DMS53 (cell line): ENCODE measurements around the gene SREBF1.
A peak's percentile ranks its signal among the peaks of the same experiment; 100 is the strongest.

ENCODE experiments used
- DNase-seq: peaks from one replicate; lab custom pipeline; 2025; lab: John Stamatoyannopoulos, UW

The SREBF1 gene

DNA sequence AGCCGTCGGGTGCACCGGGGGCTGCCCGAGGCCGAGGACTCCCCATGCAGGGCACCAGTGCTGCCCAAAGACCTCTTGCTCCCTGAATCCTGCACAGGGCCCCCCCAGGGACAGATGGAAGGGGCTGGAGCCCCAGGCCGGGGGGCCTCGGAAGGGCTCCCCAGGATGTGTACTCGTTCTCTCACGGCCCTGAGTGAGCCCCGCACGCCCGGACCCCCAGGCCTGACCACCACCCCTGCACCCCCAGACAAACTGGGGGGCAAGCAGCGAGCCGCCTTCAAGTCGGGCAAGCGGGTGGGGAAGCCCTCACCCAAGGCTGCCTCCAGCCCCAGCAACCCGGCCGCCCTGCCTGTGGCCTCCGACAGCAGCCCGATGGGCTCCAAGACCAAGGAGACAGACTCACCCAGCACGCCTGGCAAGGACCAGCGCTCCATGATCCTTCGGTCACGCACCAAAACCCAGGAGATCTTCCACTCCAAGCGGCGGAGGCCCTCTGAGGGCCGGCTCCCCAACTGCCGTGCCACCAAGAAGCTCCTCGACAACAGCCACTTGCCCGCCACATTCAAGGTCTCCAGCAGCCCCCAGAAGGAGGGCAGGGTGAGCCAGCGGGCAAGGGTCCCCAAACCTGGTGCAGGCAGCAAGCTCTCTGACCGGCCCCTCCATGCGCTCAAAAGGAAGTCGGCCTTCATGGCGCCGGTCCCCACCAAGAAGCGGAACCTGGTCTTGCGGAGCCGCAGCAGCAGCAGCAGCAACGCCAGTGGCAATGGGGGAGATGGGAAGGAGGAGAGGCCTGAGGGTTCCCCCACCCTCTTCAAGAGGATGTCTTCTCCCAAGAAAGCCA is 40.6 kb downstream of the SREBF1 start:
- no peak for DNase-seq

DNA sequence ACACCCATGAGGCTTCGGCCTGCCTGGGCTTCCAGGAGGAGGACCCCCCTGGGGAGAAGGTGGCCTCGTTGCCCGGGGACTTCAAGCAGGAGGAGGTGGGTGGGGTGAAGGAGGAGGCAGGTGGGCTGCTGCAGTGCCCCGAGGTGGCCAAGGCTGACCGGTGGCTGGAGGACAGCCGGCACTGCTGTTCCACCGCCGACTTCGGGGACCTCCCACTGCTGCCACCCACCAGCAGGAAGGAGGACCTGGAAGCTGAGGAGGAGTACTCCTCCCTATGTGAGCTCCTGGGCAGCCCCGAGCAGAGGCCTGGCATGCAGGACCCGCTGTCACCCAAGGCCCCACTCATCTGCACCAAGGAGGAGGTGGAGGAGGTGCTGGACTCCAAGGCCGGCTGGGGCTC is 41.5 kb downstream of the SREBF1 start:
- no peak for DNase-seq

- no peak for DNase-seq
Observed at GRCh38 chr17:17794382-17794781, 42.4 kb downstream of the SREBF1 start.

DNA sequence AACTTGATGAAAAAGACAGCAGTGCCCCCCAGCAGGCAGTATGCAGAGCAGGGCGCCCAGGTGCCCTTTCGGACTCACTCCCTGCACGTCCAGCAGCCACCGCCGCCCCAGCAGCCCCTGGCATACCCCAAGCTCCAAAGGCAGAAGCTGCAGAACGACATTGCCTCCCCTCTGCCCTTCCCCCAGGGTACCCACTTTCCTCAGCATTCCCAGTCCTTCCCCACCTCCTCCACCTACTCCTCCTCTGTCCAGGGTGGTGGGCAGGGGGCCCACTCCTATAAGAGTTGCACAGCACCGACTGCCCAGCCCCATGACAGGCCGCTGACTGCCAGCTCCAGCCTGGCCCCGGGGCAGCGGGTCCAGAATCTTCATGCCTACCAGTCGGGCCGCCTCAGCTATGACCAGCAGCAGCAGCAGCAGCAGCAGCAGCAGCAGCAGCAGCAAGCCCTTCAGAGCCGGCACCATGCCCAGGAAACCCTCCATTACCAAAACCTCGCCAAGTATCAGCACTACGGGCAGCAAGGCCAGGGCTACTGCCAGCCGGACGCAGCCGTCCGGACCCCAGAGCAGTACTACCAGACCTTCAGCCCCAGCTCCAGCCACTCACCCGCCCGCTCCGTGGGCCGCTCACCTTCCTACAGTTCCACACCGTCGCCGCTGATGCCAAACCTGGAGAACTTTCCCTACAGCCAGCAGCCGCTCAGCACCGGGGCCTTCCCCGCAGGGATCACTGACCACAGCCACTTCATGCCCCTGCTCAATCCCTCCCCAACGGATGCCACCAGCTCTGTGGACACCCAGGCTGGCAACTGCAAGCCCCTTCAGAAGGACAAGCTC is 43.2 kb downstream of the SREBF1 start:
- no peak for DNase-seq

- no peak for DNase-seq
Observed at GRCh38 chr17:17792551-17793377, 44.0 kb downstream of the SREBF1 start.

DNA sequence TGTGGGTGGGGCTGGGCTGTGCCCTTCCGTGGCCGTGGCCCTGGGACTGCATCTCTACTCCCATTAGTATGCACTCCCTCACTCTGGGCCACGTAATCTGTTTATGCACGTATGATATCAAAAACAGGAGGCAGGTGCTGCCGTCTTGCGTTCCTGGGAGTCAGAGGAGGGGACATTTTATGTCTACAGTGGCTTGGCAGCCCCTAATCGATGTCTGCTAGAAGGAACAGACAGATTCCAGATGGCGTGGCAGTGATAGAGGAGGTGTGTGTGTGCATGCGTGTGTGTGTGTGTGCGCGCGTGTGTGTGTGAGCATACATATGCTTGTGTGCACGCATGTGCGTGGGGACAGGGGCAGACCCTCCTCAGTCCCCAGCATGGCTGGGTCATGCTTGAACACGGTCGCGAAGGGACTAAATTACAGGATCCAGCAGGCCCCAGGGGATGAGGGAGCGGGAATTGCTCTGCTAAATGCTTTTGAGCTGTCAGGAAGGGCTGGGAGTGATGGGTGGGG is 44.7 kb downstream of the SREBF1 start:
- DNase-seq, result no peak

GRCh38 chr17:17790637-17791464 is 45.9 kb downstream of the SREBF1 start:
- no peak for DNase-seq

DNA sequence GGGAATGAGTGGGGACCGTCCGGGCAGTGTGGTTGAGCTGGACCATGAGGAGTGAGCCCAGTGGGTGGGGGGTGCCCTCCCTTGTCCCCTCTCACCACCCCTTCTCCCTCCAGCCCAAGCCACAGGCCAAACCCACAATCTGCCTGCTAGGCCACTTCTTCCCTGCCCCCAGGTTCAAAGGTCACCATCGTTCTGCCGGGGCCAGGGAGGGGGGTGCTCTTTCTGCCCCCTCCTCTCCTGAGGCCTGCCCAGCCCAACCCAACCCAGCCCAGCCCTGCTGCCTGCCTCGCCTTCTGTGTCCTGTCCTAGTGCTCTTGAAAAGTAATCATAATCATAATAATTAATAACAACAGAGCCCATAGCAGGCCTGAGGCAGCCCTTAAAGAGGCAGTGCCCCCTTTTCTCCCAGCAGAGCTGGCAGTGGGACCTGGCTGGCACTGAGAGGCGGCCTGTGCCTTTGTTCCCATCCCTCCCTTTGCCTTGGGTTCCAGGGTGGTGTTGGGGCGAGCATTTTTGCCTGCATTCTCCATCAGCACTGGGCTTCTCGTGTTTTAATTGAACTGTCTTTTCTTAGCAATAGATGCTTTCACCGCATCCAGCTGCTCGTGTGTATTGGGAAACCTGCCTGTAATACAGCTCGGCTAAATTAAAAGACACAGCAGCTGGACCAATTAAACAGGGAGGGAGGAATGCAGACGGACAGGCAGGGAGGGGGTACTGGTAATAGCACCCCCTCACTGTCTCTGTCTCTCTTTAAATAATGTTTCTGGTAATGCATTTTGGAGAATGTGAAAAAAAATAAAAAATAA is 46.8 kb downstream of the SREBF1 start:
- DNase-seq, result no peak

DNA sequence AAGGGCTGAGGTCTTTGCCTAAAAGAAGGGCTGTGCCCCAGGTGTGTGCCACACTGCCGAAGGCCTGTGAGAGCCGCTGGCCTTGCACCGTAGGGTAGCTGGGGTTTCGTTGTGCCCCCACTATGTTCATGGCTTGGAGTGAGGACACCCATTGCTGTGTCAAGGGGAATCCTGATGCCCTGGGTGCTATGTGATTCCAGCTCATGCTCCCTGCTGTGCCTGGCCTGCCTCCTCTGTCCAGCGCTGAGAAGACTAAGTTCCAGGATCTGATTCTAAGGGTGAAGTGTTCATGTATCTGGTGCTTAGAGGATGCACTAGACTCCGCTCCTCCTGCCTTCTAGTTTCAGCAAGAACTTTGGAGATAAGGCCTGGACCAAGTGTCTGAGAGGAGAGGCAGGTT is 47.4 kb downstream of the SREBF1 start:
- no peak for DNase-seq

DNA sequence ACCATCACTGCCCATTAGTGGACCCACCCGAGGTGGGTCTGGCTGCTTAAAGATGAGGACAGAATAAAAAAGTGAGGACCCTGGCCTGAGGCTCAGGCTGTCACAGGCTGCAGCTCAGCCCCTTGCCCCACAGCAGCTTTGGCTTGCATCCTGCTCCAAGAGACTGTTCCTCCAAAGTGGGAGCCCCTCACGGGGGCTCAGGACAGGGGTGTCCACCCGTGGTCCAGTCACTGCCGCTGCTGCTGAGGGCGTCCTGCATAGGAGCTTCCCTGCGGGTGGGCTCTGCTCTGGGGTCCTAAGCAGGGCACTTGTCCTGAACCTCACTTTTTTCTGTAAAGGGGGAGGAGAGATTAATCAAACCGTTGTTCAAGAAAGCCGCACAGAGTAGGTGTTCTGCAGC is 47.8 kb downstream of the SREBF1 start:
- DNase-seq, result no peak

DNA sequence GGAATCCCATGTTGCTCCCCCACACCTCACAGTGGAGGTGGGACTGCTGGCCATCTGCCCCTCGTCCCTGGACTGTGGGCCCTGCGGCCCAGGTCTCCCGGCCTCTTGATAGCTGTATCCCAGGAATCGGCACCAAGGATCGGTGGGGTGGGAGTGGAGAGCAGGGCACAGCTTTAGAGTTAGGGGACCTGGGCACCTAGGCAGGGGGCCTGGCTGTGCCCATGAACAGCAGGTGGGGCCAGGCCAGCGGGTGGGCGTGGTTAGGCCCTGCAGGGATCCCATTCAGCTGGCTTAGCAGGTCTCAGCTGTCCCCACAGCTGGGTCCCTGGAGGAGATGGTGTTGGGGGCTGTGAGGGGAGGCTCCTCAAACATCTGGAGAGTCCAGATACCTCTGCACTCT is 49.2 kb downstream of the SREBF1 start:
- no peak for DNase-seq

- DNase-seq, result no peak
Observed at GRCh38 chr17:17786998-17787397, 49.8 kb downstream of the SREBF1 start.

DNA sequence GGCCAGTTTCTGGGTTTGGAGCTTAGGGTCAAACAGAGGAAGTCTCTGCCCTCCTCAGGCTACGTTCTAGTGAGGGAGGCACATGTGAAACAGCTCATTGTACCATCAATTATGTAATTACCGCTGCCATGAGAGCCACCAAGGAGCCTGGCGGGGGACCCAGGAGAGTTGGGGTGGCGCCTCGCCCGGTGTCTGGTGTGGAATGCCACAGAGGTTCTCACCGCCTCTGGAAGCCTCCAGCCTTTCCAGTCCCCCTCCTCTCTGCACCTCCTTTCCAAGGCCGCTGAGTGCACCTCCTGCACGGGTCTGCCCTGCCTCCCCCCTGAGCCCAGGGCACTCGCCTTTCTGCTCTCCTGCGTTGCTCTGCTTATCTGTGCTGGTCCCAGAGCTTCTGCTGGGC is 51.4 kb downstream of the SREBF1 start:
- no peak for DNase-seq

DNA sequence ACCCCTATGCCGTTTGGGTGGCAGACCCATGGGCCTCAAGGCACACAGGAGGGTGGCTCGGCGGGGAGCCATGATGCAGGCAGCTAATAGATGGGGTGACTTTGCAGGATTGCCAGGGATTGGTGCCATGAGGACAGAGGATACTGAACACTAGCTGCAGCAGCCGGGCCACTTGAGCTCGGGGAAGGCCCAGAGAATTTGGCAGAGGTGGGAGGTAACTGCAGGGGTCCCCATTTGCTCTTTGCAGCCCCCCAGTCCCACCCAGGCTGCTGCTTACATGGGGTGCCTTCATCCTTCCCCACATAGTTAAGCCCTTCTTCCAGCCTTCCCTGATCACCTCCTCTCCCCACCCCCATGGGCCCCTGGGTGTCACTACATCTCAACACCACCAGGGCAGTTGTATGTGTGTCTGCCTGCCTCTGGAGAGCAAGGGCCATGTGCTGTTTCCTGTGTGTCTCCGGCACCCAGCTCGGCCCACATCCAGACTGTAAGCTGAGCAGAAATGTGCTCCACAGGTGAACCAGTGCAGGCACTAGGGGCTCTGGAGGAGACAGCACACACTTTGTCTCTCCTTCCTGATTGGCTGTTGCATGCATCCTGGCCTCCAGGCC is 52.0 kb downstream of the SREBF1 start:
- peak; percentile 40 for DNase-seq

DNA sequence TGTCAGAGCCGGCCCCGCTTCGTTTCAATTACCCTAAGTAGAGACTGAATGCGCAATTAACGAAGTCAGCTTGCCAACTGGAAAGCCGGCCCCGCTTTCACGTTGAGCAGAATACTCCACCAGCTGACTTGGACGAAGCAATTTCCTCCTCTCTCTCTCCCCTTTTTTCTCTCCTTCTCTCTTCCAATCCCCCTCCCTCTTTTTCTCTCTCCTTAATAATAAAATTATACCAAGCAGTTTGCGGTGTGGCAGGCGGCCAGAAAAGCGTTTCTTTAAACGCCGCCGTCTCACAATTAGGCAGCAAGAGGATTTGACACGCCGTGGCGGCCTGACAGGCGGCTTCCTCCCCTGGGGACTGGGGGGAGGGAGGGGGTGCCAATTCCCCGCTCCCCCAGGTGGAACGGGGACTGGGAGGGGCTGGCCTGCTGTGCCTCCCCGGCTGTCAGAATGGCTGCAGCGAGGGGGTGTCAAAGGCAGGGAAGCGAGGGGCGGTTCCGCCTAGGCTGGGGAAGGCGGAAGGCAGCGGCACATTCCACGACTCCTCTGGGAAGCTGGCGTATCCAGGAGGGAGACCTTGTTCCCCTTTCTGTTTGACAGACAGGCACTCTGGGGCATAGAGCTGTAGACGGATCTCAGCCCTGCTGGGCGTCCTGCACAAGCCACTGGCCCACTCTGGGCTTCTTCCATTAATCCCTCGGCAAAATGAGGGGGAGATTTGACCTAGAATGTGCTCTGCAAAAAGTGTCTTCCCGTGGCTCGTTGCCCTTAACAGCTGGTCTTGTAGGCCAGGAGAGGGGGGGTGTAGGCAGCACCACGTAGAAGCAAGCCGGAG is 52.7 kb downstream of the SREBF1 start:
- peak; percentile 37 for DNase-seq

DNA sequence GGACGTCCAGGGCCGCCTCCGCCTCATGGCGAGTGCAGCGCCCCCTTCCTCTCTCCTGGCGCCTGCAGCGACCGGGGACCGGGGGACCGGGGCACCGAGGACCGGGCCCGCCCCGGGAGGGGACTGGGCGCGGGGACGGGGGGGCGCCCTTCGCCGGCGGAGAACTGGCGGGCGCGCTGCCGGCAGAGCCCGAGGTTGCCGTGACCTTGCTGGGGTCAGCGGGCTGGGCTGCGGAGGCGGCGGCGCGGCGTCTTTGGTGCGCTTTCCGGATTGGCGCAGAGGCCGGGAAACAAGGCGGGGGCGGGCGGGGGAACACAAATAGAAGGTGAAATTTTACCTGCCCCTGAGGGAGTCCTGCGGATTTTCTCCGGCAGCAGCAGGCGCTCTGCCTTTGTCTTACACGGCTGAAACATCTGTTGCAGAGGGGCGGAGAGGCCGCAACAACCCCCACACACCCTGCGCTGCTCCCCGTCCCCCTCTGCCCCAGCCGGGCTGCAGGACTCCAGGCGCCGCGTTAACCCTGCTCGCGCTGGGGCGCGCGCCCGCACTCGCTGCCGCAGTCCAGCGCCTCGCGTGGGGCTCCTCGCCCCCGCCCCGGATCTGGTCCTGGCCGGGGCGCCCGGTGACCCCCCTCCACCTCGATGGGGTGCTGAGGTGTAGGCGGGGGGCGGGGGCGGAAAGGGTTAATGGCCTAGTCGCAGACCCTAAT is 53.5 kb downstream of the SREBF1 start:
- DNase-seq, result peak; percentile 73

GRCh38 chr17:17782523-17783115 is 54.2 kb downstream of the SREBF1 start:
- DNase-seq, result peak; percentile 55
